BE2C (cell line): ENCODE measurements around the gene IL4R.

Experiments used
- DNase-seq: peaks from one replicate; pipeline ENCODE4 v3.0.0-alpha.2; 2020
- H3K27me3 ChIP-seq: fragments of 250-450 bp; sonication (Bioruptor Pico); 2 replicates; pipeline ENCODE4 v1.5.1; 2020; ENCODE audit warnings: mild to moderate bottlenecking
- H3K36me3 ChIP-seq: fragments of 250-450 bp; sonication (Bioruptor Pico); 2 replicates; pipeline ENCODE4 v1.5.1; 2020; ENCODE audit warnings: mild to moderate bottlenecking
- H3K4me1 ChIP-seq: fragments of 250-450 bp; sonication (Bioruptor Pico); 2 replicates; pipeline ENCODE4 v1.5.1; 2020
- H3K4me3 ChIP-seq: 2 replicates; pipeline ENCODE4 v1.5.1; 2011; ENCODE audit warnings: low read depth, low read length
- H3K9me3 ChIP-seq: fragments of 250-450 bp; sonication (Bioruptor Pico); 2 replicates; pipeline ENCODE4 v1.5.1; 2020
- TF ChIP-seq, protein P1 (sequence below): IDR thresholded peaks from 2 replicates; pipeline ENCODE4 v1.5.1; 2012; ENCODE audit warnings: mild to moderate bottlenecking, low read depth, low read length

Gene IL4R

DNA sequence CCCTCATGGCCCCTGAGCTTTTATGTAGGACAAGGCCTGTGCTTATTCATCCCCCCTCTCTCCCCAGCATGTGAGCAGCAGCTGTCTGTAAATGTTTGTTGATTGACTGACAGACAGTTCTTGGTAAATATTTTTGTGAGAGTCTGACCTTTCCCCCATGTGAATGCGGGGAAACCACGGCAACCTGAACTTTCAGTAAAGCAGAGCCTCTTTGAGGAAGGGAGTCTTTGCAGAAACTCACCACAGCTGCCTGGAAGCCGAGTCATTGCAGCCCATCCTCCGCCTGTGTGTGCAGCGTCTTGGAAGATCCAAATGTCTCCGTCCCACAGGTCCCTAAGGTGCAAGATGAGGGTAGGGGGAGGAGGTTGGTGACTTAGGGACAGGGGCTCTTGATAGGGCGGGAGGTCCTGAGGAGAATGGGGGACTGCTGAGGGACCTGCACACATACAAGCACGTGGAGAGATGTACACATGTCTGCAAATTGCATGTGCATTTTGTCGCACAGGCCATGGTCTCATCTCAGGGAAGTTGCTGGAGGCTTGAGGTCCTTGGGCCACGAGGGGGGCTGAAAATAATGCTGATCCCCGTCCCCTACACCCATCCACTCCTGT, 65.2 kb downstream of the IL4R start:
- Histone ChIP-seq H3K9me3 (no peaks in the 10 kb centered on the region), H3K36me3 (no peaks in the 10 kb centered on the region), H3K27me3 (no peaks in the 10 kb centered on the region), H3K4me1 (no peaks in the 10 kb centered on the region), H3K4me3 (no peak overlapping the region)
- TF ChIP-seq, protein P1, sequence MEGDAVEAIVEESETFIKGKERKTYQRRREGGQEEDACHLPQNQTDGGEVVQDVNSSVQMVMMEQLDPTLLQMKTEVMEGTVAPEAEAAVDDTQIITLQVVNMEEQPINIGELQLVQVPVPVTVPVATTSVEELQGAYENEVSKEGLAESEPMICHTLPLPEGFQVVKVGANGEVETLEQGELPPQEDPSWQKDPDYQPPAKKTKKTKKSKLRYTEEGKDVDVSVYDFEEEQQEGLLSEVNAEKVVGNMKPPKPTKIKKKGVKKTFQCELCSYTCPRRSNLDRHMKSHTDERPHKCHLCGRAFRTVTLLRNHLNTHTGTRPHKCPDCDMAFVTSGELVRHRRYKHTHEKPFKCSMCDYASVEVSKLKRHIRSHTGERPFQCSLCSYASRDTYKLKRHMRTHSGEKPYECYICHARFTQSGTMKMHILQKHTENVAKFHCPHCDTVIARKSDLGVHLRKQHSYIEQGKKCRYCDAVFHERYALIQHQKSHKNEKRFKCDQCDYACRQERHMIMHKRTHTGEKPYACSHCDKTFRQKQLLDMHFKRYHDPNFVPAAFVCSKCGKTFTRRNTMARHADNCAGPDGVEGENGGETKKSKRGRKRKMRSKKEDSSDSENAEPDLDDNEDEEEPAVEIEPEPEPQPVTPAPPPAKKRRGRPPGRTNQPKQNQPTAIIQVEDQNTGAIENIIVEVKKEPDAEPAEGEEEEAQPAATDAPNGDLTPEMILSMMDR: no peak
- no peak for DNase-seq

DNA sequence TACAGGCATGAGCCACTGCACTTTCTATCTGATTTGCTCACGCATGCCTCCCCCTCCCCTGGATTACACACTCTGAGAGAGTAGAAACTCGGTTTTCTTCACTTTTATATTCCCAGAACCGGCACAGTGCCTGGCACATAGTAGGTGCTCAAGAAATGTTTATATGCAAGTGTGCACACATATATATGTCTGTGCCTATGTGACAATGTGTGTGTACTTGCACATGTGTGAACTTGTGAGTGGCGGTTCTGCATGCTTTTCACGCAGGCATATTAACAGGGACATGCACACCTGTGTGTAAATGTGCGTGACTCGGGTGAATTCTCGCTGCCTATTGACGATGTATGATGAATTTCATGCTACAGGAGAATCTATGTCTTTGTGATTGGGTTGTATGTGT, 66.1 kb downstream of the IL4R start:
- Histone ChIP-seq H3K4me1 (no peaks in the 10 kb centered on the region), H3K36me3 (no peaks in the 10 kb centered on the region), H3K9me3 (no peaks in the 10 kb centered on the region), H3K27me3 (no peaks in the 10 kb centered on the region), H3K4me3 (no peak overlapping the region)
- DNase-seq: no peak
- TF ChIP-seq, protein P1: no peak

DNA sequence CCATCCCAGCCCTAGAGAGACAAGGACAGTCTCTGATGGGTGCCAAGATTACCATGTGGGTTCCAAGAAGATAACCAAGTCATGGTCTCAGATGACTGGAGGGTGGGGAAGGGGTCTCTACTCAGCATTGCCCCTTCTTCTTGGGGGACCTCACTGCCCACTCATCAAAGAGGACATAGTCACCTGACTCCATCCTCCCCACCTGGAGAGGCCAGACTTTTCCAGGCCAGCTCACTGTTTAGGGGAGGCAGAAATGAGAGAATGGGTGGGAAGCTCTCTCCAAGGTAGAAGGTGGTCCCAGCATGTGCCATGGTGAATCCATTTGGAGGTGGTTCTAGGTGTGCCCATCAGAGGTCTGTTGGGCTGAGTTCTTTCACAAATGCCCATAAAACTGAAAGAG, 67.5 kb downstream of the IL4R start:
- Histone ChIP-seq H3K9me3 (no peaks in the 10 kb centered on the region), H3K4me1 (no peaks in the 10 kb centered on the region), H3K4me3 (no peak overlapping the region), H3K27me3 (no peaks in the 10 kb centered on the region), H3K36me3 (no peaks in the 10 kb centered on the region)
- no peak for DNase-seq
- TF ChIP-seq, protein P1: no peak

DNA sequence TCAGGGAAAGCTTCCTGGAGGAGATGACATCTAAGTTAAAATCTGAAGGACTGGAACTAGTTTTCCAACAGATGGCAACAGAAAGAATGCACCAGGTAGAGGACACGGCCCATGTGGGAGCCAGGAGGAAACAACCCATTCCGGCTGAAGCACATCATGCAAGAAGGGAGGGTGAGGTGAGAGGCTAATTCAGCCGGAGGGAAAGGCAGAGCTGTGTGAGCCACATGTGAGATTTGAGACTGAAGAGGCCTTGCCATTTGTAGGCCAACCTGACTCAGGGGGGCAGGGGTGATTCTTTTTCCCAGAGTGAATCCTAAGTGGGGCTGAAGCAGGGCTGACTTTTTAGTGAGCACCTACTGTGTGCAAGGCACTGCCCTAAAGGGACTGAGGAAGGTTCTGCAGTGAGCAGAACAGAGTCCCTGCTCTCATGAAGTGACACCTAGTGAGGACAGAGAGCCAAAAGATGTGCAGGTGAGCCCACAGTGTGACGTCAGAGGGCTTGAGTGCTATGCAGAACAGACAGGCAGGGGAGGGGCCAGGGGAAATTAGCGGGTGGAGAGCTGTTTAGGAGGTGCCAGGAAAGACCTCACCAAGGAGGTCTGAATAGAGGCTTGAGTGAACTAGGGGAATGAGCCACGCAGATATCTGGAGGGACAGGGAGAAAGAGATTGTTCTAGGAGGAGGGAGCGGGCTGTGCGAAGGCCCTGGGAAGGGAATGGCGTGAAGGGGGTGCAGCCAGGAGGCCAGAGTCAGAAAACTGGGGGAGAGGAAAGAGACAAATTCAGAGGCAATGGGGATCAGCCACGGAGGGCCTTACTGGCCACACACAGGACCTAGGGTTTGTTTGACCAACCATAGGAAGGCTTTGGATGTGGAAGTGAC, 68.4 kb downstream of the IL4R start:
- Histone ChIP-seq H3K4me3 (no peak overlapping the region), H3K27me3 (no peaks in the 10 kb centered on the region), H3K4me1 (no peaks in the 10 kb centered on the region), H3K9me3 (no peaks in the 10 kb centered on the region), H3K36me3 (no peaks in the 10 kb centered on the region)
- DNase-seq: no peak
- TF ChIP-seq, protein P1: no peak

DNA sequence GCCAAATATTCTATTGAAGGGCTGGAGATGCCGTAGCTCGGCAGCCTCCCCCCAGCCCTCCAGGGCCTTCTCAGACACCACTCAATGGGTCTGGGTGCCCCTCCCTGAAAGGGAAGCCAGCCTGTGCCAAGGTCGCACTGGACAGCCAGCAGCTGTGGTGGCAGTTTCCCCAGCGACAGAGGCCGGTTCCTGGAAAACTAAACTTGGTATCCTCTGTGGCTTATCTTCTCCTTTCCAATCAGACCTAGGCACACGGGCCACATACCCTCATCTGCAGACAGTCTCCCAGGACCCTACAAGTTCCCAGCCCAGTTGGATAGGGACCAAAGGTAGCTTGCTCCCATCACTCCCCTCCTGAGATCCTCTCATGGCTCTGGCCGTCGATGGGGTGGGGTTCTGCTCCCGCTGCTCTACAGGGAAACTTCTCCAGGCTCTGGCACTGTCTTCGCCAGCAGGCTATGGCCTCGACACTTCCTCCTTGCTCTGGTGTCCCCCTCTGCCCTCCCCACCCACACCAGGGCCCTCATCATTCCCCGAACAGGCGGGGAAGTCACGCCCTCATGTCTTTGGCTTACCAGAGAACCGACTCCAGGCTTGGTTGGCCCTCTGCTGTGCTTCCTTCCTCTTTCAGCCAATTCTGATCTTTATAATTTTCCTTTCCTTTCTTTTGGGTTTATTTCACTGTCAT, 69.9 kb downstream of the IL4R start:
- DNase-seq: no peak
- Histone ChIP-seq H3K36me3 (no peaks in the 10 kb centered on the region), H3K27me3 (no peaks in the 10 kb centered on the region), H3K4me3 (no peak overlapping the region), H3K4me1 (no peaks in the 10 kb centered on the region), H3K9me3 (no peaks in the 10 kb centered on the region)
- TF ChIP-seq, protein P1: no peak
